Eye (tissue), 1 donor: ENCODE results near the gene TNFSF13B.
"Not testable (repeated sequence)": the region's sequence is repeated elsewhere in the genome, so short reads cannot be mapped to it uniquely, and the experiment has no call there.

ENCODE experiments used
- DNase-seq: peaks from one replicate; pipeline ENCODE4 v3.0.0-alpha.2; 2015

The TNFSF13B gene

DNA sequence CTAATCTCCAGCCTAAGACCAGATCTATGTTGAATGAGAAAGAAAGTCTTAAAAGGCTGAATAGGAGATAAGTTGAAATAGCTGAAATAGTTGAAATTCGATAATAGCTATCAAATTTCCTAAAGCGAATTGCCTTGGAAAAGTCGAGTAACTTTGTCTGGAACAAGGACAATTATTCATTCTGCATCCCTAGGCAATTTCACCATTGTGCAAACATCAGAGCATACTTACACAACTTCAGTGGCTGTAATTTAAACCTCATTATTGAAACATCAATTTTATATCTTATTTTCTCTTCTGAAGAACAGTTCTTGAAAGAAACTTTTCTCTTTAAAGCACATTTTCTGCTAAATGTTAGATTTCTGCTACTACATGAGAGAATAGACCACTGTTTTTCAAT lies 13.6 kb downstream of the TNFSF13B start:
- no peak for DNase-seq

DNA sequence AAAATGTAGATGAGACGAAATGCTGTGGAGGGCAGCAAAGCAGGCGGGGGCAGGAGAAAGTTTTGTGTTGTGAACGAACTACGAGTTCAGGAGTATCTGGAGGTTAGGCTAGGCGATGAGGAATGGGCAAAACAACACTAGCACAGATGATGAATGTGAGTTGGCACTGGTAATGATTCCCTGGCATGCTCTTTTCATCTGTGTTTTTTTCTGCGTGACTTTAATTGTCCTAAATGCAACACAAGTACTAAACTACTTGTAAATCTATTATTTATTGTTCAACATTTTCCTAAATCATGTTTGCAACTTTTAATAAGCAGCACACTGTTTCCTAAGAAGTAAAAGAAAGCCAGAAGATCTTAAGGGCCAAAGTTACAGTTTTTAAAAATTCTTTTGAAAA lies 19.2 kb downstream of the TNFSF13B start:
- no peak for DNase-seq

DNA sequence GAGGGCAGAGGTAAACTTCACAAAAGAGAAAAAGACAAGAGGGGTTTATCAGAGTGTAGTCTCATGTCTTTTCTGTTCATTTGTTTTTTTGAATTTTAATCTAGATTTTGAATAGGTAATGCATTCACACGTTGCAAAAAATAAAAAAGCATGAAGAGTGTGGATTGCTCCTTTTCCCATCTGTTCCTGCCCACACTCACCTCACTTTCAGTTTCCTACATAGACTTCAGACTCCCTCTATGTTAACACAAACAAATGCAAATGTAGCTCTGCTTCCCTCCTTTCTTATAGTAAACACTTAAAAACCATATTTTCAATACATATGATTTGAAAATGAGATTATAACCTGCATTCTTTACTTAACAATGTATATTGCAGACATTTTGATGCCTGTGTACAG lies 20.3 kb downstream of the TNFSF13B start:
- no peak for DNase-seq

DNA sequence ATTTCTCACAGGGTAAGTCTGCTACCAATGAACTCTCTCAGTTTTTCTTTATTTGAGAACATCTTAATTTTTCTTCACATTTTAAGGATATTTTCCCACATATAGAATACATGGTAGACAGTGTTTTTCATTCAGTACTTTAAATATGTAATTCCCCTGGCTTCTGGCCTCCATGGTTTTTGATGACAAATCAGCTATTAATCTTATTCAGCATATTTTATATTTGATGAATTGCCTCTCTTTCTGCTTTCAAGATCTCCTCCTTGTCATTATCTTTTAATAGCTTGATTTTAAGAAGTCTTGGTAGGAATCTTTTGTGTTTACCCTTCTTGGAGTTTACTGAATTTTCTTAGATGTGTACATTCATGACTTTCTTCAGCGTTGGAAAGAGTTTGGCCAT lies 27.6 kb downstream of the TNFSF13B start:
- DNase-seq, result no peak

DNA sequence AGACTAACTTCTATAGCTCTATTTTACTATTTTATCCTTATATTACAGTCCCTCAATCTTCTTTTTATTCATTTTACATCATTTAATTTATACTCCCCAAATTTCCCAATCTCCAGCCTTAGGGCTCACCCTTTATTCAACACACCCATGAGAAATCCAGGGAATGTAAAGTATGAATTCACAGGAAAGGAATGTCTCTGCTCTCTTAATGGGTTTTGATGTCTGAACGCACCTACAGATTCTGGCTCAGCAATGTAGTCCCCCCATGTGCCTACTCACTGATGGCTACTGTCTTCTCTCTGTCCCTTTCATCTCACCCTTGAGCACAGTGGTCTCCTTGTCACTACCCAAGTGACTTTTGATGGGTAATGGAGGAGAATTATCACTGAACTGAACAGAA lies 32.8 kb downstream of the TNFSF13B start:
- DNase-seq, result no peak

DNA sequence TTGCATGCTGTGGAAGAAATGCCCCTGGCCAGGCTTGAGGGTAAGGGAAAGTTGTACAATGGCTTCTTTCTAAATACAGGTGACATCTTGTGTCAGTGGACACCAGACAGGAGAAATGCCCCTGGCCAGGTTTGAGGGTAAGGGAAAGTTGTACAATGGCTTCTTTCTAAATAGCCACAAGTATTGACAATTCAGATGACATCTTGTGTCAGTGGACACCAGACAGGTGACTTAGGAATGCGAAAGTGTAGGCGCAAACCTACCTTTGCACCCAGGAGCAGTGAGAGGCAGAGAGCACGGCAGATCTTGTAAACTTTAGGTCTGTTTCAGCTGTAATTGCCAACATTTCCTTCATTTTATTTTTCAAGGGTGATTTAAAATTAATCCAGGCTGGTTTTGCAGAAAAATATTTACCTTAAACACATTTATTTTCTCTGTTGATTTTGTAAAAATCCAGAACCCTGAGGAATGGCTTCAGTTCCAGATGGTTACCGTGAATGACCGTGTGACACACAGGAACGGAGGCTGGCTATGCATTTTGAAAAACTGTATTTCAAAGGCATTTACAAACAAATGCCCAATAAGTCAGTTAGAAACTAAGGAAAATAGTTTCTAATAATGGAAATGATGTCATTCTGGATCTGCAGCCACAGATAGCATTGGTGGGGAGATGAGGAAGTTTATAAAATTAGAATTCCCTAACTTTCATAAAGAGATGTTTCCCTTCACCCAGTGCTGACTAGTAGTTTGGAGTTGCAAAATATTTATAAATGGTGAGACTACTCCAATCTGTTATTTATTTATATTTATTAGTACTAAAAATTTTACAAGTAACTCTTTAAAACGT lies 34.9 kb downstream of the TNFSF13B start:
- no peak for DNase-seq

DNA sequence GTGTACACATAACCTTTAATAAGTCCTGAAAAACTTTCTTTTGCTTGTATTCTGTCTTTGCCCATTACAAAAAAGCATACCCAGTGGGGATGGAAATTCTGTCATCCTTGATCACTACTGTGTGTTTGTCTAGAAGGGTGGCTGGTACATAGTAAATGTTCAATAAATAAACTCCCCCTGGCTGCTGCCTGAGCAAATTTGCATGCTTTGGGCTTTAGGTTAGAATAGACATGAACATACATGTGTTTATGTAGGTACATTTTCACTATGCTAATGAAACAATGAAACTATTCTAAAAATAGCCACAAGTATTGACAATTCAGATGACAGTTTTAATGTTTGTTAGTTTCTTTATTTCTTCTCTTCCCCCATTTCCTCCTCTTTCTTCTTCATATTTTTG lies 36.1 kb downstream of the TNFSF13B start:
- DNase-seq, result no peak

DNA sequence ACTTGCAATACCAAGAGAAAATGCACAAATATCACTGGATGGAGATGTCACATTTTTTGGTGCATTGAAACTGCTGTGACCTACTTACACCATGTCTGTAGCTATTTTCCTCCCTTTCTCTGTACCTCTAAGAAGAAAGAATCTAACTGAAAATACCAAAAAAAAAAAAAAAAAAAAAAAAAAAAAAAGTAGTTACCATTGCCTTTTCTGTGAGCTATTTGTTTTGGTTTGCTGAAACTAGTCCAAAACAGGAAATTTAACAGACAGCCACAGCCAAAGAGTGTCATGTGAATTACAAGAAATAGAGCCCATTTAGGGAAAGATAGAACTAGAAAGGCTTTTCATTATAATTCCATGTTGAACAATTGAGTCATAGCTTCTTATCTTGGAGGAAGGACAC lies 37.3 kb downstream of the TNFSF13B start:
- DNase-seq, result no peak

DNA sequence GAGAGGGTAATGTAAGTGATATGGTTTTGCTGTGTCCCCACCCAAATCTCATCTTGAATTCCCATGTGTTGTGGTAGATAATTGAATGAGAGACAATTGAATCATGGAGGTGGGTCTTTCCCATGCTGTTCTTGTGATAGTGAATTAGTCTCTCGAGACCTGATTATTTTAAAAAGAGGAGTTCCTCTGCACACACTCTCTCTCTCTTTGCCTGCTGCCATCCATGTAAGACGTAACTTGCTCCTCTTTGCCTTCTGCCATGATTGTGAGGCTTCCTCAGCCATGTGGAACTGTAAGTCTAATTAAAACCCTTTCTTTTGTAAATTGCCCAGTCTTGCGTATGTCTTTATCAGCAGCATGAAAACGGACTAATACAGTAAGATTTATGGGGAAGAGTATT lies 42.1 kb downstream of the TNFSF13B start:
- not testable (repeated sequence) for DNase-seq

DNA sequence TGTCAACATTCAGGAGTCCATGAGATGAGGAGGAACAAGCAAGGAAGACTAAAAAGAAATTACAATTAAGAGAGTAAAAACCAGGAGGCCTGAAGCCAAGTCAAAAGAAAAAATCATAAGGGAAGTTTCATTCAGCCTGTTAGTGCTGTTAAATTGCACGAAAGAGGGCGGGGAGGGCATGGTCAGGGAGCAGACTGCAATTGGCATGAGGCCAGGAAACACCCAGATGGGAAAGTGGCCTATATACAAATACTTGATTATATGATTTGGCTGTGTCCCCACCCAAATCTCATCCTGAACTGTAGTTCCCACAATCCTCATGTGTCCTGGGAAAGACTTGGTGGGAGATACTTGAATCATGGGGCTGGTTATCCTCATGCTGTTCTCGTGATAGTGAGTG lies 43.9 kb downstream of the TNFSF13B start:
- DNase-seq, result no peak

DNA sequence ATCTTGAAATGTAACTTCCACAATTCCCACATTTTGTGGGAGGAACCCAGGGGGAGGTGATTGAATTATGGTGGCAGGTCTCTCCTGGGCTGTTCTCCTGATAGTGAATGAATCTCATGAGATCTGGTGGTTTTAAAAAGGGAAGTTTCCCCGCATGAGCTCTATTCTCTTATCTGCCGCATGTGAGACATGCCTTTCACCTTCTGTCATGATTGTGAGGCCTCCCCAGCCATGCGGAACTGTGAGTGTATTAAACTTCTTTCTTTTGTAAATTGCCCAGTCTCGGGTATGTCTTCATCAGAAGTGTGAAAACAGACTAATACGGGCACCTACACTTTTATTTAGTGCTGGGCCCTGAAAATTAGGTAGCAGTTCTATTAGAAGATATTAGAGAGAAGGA lies 45.8 kb downstream of the TNFSF13B start:
- DNase-seq, result no peak

DNA sequence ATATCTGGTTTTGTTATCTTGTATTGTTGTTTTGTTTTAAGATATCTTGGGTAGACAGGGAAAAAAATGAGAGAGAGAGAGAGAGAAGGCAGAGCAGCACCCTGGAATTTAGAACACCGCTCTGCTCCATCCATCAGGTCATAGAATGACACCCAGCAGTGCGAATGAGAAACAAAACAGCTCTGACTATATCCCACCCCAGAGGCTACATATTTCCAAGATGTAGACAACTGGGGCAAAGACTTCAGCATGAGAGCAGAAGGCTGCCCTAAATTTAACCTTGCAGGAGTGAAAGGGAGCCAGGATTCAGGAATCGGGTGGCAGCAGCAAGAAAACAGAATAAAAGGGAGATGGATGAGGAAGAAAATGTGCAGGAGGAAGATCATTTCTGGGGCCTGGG lies 46.5 kb downstream of the TNFSF13B start:
- no peak for DNase-seq

DNA sequence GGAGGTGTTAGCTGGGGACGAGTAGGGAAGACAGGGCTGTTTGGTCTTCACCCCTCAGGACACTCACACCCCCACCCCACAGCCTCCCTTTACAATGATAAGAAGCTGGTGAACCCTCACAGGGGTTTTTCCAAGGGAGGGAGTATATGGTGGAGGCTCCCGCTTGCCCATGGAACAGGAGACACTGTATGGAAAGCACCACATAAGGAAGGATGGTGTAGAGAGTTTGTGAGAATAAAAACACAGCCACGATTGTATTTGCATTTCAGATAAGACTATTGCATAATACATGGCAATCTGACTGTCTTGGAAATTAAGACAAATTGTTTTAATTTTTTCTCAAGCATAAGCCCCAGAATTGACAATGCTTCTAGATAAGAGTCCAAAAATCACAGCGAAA lies 46.9 kb downstream of the TNFSF13B start:
- no peak for DNase-seq

DNA sequence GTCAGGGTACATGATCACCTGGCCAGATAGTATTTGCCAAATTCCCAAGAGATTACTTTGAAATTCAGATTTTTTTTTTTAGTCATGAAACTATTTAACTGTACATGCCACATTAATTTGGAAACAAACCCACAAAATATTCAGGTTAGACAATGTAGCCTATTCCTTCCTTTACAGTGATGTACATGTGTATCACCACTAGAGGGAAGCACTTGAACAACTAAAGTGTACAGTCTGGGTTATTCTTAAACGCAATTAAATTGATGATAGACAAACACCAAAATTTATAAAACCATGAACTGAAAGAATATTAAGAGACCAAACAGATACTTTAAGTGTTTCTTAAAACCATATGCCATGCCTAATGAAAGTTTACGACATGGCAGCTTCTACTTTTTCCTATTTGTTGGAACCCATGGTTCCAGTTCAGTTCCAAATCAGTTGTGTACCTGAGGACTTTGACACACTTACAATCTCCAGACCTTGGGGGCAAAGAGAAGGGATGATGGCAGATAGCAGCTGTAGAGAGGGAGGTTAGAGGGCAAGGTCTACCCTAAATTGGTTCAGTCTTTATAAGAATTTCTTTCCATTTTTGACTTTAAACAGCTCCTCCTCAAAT lies 52.8 kb downstream of the TNFSF13B start:
- peak; percentile 73 for DNase-seq

DNA sequence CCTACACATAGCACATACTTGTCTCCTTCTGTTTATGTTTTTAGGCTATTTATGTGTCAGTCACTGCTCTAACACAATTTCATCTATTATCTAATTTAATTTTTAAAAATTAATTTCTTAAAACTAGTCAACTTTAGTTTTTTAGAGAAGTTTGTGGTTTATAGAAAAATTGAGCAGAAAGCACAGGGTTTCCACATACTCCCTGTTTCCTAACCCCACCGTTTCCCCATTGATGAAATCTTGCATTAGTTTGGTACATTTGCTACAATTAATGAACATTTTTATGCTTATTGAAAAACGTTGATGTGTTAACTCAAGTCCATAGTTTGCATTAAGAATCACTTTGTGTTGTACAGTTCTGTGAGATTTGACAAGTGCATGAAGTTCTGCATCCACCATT lies 53.5 kb downstream of the TNFSF13B start:
- DNase-seq, result no peak

DNA sequence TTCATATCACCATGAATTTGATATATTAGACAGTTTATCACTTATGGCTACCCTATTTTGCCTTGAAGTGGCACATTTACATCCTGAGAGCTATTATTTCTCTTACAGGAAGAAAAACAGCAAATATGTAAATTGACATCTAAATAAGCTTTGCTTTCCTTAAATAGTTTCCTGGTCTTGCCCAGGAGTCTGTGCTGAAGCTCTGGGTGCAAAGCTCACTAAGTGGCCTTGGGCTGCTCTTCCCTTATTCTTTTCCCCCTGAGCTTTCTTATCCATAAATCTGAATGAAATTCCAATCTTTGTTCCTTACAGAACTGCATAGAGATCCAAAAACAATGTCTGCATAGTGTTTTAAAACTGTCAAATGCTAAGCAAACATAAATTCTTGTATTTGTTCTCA lies 56.3 kb downstream of the TNFSF13B start:
- no peak for DNase-seq

DNA sequence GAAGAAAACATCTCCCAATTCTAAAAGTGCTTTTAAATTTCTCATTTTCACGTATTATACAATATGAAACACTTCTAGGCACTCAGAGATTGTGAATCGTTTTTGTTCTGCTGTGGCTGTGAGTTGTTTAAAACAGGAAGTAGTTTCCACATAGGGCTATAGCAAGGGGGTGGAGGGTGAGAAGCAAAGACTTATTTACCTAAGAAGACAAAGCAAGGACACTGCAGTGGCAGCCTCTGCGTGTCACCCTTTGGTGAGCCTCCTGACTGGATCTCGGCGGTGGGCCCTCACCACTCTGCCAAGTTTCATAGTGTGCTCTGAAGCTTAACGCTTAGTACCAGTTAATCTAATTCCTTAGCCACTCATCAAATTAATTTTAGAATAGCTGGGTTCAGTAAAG lies 56.8 kb downstream of the TNFSF13B start:
- no peak for DNase-seq

DNA sequence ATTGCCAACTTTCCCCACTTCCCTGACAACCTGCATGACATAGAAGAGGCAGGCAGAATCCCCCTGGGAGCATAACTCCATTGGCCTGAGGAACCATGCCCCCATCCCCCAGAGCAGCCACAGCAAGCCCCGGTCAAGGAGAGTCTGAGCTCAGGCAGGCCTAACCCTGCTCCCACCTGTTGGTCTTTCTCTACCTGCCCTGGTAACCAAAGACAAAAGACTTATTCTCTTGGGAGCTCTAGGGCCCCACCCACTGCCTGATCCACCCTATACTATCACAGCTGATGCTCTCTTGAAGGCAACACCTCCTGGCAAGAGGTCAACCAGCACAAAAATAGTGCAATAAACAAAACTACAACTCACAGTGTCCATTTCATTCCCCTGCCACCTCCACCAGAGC lies 59.3 kb downstream of the TNFSF13B start:
- no peak for DNase-seq

DNA sequence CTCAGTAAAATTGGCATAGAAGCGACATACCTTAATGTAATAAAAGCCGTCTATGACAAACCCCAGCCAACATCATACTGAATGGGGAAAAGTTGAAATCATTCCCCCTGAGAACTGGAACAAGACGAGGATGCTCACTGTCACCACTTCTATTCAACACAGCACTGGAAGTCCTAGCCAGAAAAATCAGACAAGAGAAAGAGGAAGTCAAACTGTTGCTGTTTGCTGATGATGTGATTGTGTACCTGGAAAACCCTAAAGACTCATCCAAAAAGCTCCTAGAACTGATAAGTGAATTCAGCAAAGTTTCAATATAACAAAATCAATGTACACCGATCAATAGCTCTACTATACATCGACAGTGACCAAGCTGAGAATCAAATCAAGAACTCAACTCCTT lies 63.3 kb downstream of the TNFSF13B start:
- DNase-seq, result no peak

DNA sequence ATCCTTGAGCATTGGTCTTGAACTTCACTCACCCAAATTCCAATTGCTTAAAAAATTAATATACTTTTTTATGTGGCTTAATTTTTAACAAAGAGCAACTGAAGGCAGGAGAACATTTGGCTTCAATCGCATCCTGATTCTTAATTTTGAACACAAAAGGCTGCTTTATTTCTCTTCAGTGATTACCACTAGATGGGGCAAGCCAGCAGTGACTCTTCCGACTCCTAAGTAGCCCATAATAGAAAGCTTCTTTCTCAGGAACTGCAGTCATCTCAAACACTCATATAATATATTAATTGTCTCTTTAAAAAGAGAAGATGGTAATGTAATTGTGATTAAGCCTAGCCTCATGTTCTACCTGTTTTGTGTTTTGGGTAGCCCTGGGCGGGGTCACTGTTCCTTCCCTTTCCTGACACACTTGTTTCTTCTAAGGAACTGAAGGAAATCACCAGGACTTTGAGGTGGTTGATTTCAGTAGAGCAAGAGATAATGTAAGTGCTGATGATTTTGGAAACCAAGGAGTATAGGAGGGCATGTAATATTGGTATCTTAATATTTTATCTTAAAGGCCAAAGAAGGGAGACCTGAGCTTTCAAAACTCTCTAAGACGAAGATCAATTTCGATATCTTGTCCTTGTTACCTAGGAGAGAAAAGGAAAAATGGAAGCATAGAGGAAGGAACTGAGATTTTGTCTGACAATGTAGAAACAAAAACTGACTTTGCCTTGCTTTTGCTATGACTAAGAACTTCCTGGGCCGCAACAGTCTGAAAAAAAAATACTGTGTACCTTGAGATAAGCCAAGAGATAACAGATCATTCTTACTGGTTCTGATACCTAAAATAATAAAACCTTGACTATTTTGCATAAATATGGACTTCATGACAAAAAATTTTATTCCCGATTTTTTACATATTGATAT lies 73.1 kb downstream of the TNFSF13B start:
- peak; percentile 71 for DNase-seq

DNA sequence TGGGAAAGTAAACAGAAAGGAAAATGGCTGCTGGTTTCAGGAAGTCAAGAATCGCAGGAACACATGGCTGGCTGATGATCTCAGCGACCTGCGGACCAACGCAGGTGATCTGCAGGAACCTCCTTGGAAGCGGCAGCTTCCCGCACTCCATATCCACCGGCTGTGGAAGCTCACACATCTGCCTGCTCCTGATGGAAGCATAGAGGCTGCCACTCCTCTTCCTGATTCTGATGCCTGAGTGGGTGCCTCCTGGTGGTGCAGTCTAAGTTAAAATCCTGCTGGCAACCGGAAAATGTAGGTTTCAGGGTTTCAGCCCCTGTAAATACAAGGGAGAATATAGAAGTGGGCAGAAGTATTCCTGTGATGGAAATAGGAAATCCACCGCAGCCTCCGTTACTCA lies 75.5 kb downstream of the TNFSF13B start:
- DNase-seq, result no peak

DNA sequence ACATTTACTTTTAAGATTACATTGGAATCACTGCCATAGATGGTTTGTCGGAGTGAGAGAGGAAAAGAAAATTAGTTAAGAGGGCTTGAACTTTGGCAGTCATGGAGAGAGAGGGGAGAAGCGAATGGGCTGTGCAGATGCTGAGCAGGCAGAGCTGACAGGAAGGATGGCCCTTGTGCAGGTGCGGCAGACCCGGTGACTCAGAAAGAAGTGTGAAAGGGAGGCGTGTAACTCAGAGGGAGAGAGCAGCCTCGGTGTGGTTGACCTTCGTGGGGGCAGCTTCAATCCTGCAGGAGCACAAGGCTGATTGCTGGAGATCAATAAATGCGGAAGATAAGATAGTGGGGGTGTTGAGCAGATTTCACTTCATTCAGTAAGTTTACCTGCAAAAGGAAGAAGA lies 76.9 kb downstream of the TNFSF13B start:
- no peak for DNase-seq

DNA sequence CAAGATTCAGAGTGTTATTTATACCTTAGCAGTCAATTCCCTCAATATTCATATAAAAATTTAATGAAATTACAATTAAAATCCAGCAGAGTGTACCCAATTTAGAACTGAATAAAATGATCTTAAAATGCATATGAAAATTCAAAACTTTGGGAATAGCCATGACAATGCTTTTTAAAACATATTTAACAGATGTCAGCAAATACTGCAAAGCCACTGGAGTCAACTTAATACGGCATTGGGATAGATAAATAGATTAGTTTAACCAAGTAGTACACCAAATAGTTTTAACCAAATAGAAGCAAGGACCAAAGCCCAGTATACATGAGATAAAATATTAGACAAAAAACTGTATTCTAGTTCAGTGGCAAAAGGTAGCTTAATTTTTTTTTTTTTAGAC lies 79.8 kb downstream of the TNFSF13B start:
- no peak for DNase-seq

DNA sequence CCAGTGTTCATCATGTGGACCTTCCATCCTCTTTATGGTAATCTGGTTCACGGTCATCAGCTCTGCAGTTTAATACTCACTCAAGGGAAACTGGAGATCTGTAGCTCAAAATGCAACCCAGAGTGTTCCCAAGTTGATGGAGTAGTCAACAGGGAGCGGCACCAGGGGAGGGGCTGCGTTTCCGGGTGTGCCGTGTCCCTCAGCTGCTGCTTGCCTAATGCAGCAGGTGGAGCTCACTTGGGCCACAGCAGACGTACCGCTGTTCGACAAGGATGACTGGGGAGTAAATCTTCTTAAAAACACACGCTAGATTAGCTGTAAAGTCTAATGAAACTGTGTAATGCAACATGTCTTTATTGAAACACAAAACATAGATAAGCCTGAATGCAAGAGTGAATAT lies 81.1 kb downstream of the TNFSF13B start:
- DNase-seq, result no peak
